ENCODE measurements around the gene RTN4RL1. TPM values are rescaled to one million over a fixed set of nuclear protein-coding genes. Genes with fewer than 3 reads are reported as not detected.

RTN4RL1 gene
- total RNA-seq, 4 donors from 2014 or later: 4.2 to 11.9 (median 9.8) TPM

DNA sequence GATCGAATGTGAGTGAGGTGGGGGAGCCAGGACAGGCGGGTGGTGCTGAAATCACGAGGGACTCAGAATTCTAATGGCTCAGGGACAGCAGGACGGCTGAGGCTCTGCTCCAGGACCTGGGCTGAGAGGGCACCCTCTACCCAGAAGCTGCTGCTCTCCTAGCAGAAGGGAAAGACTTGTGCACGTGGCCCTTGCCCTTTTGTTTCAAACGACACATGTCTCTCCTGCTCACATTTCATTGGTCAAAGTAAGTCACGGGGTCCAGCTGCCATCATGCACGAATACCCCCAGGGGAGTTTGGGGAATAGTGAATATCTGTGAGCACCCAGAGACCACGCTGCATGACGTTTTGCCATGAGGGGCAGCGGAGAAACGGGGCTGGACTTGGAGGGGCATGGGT lies 73.2 kb downstream of the RTN4RL1 start:
- TF ChIP-seq, protein P1, sequence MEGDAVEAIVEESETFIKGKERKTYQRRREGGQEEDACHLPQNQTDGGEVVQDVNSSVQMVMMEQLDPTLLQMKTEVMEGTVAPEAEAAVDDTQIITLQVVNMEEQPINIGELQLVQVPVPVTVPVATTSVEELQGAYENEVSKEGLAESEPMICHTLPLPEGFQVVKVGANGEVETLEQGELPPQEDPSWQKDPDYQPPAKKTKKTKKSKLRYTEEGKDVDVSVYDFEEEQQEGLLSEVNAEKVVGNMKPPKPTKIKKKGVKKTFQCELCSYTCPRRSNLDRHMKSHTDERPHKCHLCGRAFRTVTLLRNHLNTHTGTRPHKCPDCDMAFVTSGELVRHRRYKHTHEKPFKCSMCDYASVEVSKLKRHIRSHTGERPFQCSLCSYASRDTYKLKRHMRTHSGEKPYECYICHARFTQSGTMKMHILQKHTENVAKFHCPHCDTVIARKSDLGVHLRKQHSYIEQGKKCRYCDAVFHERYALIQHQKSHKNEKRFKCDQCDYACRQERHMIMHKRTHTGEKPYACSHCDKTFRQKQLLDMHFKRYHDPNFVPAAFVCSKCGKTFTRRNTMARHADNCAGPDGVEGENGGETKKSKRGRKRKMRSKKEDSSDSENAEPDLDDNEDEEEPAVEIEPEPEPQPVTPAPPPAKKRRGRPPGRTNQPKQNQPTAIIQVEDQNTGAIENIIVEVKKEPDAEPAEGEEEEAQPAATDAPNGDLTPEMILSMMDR (IDR thresholded peaks at IDR 0.05; ENCODE audit: low read depth): no peak

DNA sequence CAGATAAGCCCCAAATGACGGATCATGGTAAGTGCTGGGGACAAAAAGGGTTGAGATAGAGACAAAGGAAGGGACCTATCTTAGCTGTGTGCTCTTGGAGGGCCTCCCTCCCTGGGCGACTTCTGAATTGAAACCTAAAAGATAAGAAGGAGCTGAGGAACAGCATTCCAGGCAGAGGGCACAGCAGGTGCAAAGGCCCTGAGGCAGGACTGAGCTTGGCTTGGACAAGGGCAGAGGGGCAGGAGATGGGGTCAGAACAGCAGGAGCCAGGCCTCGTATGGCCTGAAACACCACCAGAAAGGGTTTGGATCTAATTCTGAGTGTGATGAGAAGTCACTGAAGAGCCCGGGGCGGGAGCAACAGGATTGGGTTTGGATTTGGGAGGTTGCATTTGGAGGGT lies 75.4 kb downstream of the RTN4RL1 start:
- TF ChIP-seq, protein P1 (IDR thresholded peaks at IDR 0.05; ENCODE audit: low read depth): no peak

DNA sequence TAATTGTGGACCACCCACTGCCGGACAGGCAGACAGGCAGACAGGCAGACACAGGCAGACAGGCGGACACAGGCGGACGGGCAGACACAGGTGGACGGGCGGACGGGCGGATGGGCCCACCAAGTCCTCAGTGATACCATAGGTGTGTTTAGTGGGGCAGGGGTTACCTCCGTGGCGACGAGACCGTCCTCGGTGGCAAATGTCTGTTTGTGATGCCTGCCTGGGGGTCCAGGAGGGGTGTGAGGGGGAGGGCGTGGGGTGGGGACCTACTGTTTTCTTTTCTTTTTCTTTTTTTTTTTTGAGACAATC lies 76.7 kb downstream of the RTN4RL1 start:
- TF ChIP-seq, protein P1 (IDR thresholded peaks at IDR 0.05; ENCODE audit: low read depth): no peak

DNA sequence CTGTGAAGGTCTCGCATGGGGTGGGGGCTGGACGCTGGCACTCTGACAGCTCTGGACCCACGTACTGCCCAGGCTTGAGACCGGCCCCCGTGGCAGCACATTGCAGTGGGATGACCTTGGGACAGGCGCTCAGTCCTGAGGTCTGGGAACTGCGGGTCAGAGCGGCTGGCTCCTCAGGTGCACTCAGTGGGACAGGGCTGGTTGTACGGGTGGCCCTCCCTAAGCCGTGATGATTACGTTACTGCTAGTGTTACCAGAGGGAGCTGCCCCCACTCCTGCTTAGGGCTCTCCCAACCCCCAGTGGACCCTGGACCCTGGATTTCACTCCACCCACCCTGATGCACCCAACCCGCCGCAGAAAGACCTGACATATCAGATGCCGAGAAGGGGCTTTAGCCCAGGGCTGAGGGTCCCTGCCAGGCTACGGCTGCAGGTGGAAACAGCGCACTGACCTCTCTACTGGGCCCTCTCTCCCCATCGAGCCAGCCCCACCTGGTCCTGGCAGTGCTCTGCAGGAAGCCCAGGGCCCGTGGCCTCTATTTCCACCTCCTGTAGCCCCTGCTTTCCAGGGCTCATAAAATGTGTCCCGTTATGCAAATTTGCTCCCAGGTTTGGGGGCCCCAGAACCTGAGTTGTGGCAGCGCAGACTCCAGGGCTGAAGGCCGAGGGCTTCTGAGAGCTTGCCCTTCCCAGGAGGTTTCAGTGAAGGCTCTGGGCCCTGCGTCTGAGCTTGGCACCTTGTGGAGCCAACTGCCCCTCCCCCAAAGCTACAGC lies 77.2 kb downstream of the RTN4RL1 start:
- TF ChIP-seq, protein P1 (IDR thresholded peaks at IDR 0.05; ENCODE audit: low read depth): no peak

DNA sequence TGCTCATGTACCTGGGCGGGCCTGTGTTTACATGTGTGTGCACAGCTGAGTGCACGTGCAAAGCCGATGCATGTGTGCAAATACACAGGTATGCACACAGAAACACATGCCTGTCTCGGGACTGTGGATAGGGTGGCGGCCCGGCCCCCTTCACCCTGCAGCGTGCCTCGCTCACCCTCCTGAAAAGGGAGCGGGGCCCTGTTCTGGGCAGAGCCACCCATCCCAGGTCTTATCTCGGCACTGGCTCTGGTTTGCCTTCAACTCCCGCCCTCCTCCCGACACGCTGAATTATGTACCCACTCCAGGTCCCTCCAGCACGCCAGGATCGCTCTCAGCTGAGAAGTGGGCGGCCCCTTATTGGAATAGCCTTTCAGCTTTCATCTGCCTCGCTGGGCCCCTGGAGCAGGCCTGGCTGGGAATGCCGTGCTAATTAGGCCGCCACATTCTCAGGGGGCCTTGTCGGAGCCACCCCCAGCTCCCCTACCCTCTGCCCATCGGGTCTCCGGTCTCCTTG lies 77.8 kb downstream of the RTN4RL1 start:
- TF ChIP-seq, protein P1 (IDR thresholded peaks at IDR 0.05; ENCODE audit: low read depth): no peak

DNA sequence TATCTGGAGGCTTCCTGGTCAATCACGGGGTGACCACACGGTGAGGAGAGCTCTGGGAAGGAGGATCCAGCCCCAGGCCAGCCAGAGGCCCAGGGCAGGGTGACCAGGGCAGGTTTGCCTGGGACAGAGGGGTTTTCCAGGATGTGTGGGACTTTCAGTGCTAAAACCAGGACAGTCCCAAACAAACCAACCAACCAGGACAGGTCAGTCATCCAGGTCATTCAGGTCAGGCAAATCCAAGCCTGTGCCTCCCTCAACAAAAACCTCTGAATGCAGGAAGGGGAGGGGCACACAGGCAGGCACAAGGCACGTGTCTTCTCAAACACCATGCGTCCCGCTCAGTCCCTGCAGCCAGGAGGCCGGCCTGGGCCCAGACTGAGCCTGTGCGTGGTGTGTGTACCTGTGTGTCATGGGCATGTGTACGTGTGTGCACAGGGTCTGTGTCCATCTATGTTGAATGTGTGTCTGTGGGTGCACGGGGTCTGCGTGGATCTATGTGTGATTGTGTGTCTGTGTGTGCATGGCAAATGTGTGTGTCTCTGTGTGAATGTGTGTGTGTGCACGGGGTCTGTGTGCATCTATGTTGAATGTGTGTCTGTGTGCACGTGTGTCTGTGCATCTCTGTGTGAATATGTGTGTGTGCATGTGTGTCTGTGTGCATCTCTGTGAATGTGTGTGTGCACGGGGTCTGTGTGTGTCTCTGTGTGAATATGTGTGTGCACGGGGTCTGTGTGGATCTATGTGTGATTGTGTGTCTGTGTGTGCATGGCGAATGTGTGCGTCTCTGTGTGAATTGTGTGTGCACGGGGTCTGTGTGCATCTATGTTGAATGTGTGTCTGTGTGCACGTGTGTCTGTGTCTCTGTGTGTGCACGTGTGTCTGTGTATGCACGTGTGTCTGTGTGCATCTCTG lies 78.9 kb downstream of the RTN4RL1 start:
- TF ChIP-seq, protein P1 (IDR thresholded peaks at IDR 0.05; ENCODE audit: low read depth): no peak

DNA sequence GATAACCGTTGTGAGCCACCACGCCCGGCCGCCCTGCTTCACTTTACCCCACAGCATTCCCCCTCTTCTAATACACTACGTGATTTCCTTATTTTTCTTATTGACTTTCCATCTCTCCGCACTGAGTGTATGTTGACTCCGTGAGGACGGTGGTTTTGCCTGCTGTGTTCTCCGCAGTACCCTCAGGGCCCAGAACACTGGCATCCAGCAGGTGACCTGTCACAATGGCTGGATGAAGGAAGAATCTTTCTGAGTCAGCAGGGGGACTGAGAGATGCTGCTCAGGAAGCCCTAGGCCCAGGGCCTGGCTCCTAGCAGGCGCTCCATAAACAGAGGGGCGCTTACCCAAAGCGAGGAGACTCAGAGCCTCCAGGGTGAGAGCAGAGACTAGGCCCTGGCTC lies 79.5 kb downstream of the RTN4RL1 start:
- TF ChIP-seq, protein P1 (IDR thresholded peaks at IDR 0.05; ENCODE audit: low read depth): no peak
